ENCODE measurements around the gene ACVR2B.

- TF ChIP-seq CTCF (IDR thresholded peaks at IDR 0.05 in 2 of 3, conservative IDR thresholded peaks at IDR 0.05 in 1 of 3; ENCODE audit: control insufficient read depth in 2 of 3, extremely low read depth in 1 of 3, insufficient read depth in 1 of 3, low read depth in 3 of 3, low read length in 3 of 3): no peak
- TF ChIP-seq NRF1 (conservative IDR thresholded peaks at IDR 0.05; ENCODE audit: low read depth, low read length): no peak
Measured at GRCh38 chr3:38421679-38422336, 31.9 kb upstream of the ACVR2B start.
